ENCODE measurements around the gene CERS4.
"Not testable (repeated sequence)": the region's sequence is repeated elsewhere in the genome, so short reads cannot be mapped to it uniquely, and the experiment has no call there.

Gene CERS4

DNA sequence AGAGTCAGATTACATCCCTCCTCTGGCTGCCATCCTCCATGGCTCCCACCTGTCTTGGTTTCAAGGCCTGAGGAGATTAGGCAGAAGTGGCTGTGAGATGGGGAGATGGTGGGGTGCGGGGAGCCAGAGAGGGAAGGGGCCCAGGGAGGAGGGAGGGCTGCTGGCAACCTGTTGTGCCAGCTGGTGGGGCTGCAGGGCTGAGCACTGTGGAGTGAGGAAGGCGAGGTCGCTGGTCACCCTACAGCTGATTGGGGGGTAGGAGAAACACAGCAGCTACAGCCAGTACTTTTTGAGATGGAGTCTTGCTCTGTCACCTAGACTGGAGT lies 50.7 kb downstream of the CERS4 start:
- Mint-ChIP-seq H3K9me3 (no peaks in the 10 kb centered on the region), H3K4me1 (peaks cover 2% of the 10 kb centered on the region), H3K27ac (no peak overlapping the region), H3K27me3 (no peaks in the 10 kb centered on the region), H3K4me3 (no peak overlapping the region), H3K36me3 (ENCODE audit: low read depth) (peaks cover 3% of the 10 kb centered on the region)
- no peak for DNase-seq
- ATAC-seq, result no peak

GRCh38 chr19:8261347-8261746 lies 52.2 kb downstream of the CERS4 start:
- DNase-seq, result no peak
- Mint-ChIP-seq H3K4me1 (peaks cover 8% of the 10 kb centered on the region), H3K4me3 (no peak overlapping the region), H3K36me3 (ENCODE audit: low read depth) (no peaks in the 10 kb centered on the region), H3K27ac (no peak overlapping the region), H3K27me3 (no peaks in the 10 kb centered on the region), H3K9me3 (no peaks in the 10 kb centered on the region)
- no peak for ATAC-seq

DNA sequence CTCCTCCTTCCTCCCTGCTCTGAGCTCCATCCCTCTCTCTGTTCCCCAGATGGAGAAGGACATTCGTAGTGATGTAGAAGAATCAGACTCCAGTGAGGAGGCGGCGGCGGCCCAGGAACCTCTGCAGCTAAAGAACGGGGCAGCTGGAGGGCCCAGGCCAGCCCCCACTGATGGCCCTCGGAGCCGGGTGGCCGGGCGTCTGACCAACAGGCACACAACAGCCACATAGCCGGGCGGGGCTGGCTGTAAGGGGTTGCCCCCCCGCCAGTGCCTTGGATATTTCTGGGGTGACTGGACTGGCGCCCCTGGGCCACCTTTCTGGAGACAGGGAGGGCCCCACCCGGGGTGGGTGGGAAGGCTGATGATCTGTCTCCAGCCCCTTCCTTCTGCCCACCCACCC lies 52.7 kb downstream of the CERS4 start:
- DNase-seq (no peak), ATAC-seq (no peak)
- no peaks in the 10 kb centered on the region for H3K36me3 Mint-ChIP-seq (ENCODE audit: low read depth)
- no peak overlapping the region for H3K27ac Mint-ChIP-seq
- no peaks in the 10 kb centered on the region for H3K27me3 Mint-ChIP-seq
- H3K9me3 Mint-ChIP-seq, result no peaks in the 10 kb centered on the region
- H3K4me1 Mint-ChIP-seq, result peaks cover 8% of the 10 kb centered on the region
- H3K4me3 Mint-ChIP-seq, result no peak overlapping the region

GRCh38 chr19:8262431-8262830 lies 53.3 kb downstream of the CERS4 start:
- H3K9me3 Mint-ChIP-seq, result no peaks in the 10 kb centered on the region
- no peak overlapping the region for H3K4me3 Mint-ChIP-seq
- H3K4me1 Mint-ChIP-seq, result peaks cover 8% of the 10 kb centered on the region
- H3K27ac Mint-ChIP-seq, result no peak overlapping the region
- H3K27me3 Mint-ChIP-seq, result no peaks in the 10 kb centered on the region
- DNase-seq, result no peak
- no peaks in the 10 kb centered on the region for H3K36me3 Mint-ChIP-seq (ENCODE audit: low read depth)
- ATAC-seq, result no peak

GRCh38 chr19:8264248-8264647 lies 55.1 kb downstream of the CERS4 start:
- H3K4me1 Mint-ChIP-seq, result peaks cover 16% of the 10 kb centered on the region
- not testable (repeated sequence) for ATAC-seq; H3K9me3 Mint-ChIP-seq; H3K27ac Mint-ChIP-seq; DNase-seq; H3K36me3 Mint-ChIP-seq (ENCODE audit: low read depth); H3K27me3 Mint-ChIP-seq; H3K4me3 Mint-ChIP-seq

DNA sequence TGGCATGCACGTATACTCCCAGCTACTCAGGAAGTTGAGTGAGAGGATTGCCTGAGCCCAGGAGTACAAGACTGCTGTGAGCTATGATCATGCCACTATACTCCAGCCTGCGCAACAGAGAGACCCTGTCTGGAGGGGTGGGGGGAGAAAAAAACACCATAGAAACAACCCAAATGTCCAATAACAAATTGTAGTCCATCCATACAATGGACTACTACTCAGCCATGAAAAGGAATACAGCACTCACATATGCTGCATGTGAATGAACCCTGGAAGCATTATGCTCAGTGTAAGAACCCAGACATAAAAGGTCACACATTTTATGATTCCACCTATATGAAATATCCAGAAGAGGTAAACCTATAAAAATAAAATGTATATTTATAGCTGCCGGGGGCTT lies 56.7 kb downstream of the CERS4 start:
- H3K36me3 Mint-ChIP-seq (ENCODE audit: low read depth), result no peaks in the 10 kb centered on the region
- H3K9me3 Mint-ChIP-seq, result no peaks in the 10 kb centered on the region
- H3K27ac Mint-ChIP-seq, result no peak overlapping the region
- no peak for DNase-seq
- no peaks in the 10 kb centered on the region for H3K27me3 Mint-ChIP-seq
- H3K4me1 Mint-ChIP-seq, result peaks cover 21% of the 10 kb centered on the region
- no peak overlapping the region for H3K4me3 Mint-ChIP-seq
- no peak for ATAC-seq

- no peak for ATAC-seq
These were observed 60.6 kb downstream of the CERS4 start for GRCh38 chr19:8269724-8270123.

DNA sequence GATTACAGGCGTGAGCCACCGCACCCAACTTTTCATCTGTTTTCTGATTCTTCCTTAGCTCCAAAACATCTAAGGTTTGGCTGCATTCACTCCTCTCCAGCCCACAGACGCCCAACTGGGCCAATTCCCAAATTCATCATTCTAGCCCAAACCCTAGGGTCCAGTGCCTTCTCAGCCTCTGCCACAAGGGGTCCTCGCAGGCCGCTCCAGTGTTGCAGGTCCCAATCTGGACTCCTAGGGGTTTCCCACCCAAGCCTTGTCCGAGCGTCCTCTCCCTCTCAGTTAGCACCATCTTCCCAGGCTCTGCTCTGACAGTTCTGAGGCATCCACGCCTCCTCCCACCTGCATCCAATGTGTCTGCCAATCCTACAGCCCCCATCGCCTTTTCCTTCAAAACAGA lies 67.3 kb downstream of the CERS4 start:
- H3K4me1 Mint-ChIP-seq; H3K27me3 Mint-ChIP-seq; H3K27ac Mint-ChIP-seq; H3K9me3 Mint-ChIP-seq; H3K36me3 Mint-ChIP-seq (ENCODE audit: low read depth); DNase-seq; H3K4me3 Mint-ChIP-seq: not testable (repeated sequence)
- ATAC-seq, result peak; percentile 53

More at GRCh38 chr19:8269724-8270123, 60.6 kb downstream of the CERS4 start:
- Mint-ChIP-seq H3K36me3 (ENCODE audit: low read depth) (no peaks in the 10 kb centered on the region), H3K27ac (peak overlapping the region; percentile 84), H3K4me3 (peak overlapping the region; percentile 79), H3K27me3 (no peaks in the 10 kb centered on the region), H3K4me1 (peaks cover 21% of the 10 kb centered on the region), H3K9me3 (no peaks in the 10 kb centered on the region)
- DNase-seq, result no peak

- H3K36me3 Mint-ChIP-seq (ENCODE audit: low read depth); H3K27me3 Mint-ChIP-seq; ATAC-seq; H3K27ac Mint-ChIP-seq; H3K9me3 Mint-ChIP-seq; H3K4me3 Mint-ChIP-seq; H3K4me1 Mint-ChIP-seq; DNase-seq: not testable (repeated sequence)
These were observed 82.2 kb downstream of the CERS4 start for GRCh38 chr19:8291337-8291736.

DNA sequence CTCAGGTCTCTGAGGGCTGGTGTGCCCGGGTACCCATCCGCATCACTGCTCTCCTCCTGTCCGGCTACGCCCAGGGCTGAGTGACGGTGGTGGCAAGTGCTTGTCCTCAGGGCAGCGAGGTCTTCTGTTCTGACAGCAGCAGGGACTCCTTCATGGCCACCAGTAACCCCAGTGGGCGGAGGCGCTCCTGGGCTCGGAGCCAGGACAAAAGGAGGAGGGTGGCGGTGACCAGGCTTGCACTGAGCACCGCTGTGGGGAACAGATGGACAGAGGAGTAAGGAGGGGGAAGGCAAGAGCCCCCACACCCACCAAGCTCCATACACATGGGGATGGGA lies 93.2 kb downstream of the CERS4 start:
- Mint-ChIP-seq H3K27ac (no peak overlapping the region), H3K27me3 (no peaks in the 10 kb centered on the region), H3K9me3 (no peaks in the 10 kb centered on the region), H3K4me3 (no peak overlapping the region), H3K36me3 (ENCODE audit: low read depth) (peaks cover 13% of the 10 kb centered on the region), H3K4me1 (peaks cover 15% of the 10 kb centered on the region)
- DNase-seq (peak; percentile 1), ATAC-seq (no peak)

- no peak for ATAC-seq
- peak; percentile 1 for DNase-seq
These were observed 93.6 kb downstream of the CERS4 start for GRCh38 chr19:8302734-8303133.

DNA sequence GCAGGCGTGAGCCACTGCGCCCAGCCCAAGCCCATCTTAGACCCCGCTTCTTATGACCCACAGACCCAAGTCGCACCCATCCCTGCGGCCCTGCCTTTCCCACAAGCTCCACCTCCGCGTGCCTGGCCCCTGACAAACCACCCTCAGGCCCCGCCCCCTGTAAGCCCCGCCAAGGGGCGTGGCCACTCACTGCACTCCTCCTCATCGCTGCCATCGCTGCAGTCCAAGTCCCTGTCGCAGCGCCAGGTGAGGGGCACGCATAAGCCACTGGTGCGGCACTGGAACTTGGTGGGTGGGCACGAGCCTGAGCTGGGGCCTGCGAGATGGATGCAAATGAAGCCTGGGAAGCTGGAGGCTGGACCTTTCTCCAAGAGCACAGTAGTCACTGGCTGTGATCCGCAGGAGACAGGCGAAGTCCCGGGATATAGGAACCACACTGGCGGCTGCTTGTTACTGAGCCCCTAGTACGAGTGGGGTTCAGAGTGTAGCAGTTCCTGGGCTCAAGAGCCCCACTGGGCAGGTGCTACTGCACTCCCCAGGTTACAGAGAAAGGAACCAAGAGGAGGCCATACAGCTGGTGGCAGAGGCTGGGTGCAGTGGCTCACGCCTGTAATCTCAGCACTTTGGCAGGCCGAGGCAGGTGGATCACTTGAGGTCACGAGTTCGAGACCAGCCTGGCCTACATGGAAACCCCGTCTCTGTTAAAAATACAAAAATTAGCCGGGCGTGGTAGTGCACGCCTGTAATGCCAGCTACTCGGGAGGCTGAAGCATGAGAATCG lies 95.9 kb downstream of the CERS4 start:
- no peaks in the 10 kb centered on the region for H3K9me3 Mint-ChIP-seq
- H3K27ac Mint-ChIP-seq, result no peak overlapping the region
- peak; percentile 54 for DNase-seq
- H3K27me3 Mint-ChIP-seq, result no peaks in the 10 kb centered on the region
- H3K4me1 Mint-ChIP-seq, result peaks cover 30% of the 10 kb centered on the region
- peaks cover 26% of the 10 kb centered on the region for H3K36me3 Mint-ChIP-seq (ENCODE audit: low read depth)
- ATAC-seq, result no peak
- no peak overlapping the region for H3K4me3 Mint-ChIP-seq

More at GRCh38 chr19:8302734-8303133, 93.6 kb downstream of the CERS4 start:
- Mint-ChIP-seq H3K4me3 (no peak overlapping the region), H3K9me3 (no peaks in the 10 kb centered on the region), H3K27ac (no peak overlapping the region), H3K4me1 (peaks cover 18% of the 10 kb centered on the region), H3K27me3 (no peaks in the 10 kb centered on the region), H3K36me3 (ENCODE audit: low read depth) (peaks cover 17% of the 10 kb centered on the region)

DNA sequence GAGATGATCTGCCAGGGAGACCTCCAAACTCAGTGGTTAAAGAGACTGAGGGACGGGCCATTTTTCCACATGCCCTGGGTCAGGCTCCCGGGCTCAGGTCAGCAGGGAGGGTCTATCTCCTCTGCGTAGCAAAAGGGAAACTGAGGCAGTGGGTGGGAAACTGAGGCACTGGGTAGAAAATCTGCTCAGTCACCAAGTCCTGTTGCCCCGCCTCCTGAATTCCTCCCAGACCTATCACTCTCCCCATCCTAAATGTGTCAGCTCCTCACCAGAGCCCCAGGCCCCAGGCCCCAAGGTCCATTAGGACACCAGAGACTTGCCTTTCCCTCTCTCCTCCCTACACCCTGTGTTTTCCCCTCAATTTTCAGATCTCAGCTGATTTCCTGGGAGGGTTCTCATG lies 96.6 kb downstream of the CERS4 start:
- DNase-seq (peak; percentile 1), ATAC-seq (no peak)
- peaks cover 30% of the 10 kb centered on the region for H3K4me1 Mint-ChIP-seq
- peak overlapping the region; percentile 96 for H3K27ac Mint-ChIP-seq
- no peaks in the 10 kb centered on the region for H3K9me3 Mint-ChIP-seq
- H3K4me3 Mint-ChIP-seq, result no peak overlapping the region
- no peaks in the 10 kb centered on the region for H3K27me3 Mint-ChIP-seq
- H3K36me3 Mint-ChIP-seq (ENCODE audit: low read depth), result peaks cover 26% of the 10 kb centered on the region

GRCh38 chr19:8306235-8307054 lies 97.3 kb downstream of the CERS4 start:
- DNase-seq, result peak; percentile 2
- Mint-ChIP-seq H3K36me3 (ENCODE audit: low read depth) (peaks cover 30% of the 10 kb centered on the region), H3K27ac (peak overlapping the region; percentile 96)

GRCh38 chr19:8307400-8307964 lies 98.3 kb downstream of the CERS4 start:
- Mint-ChIP-seq H3K36me3 (ENCODE audit: low read depth) (peaks cover 28% of the 10 kb centered on the region), H3K9me3 (no peaks in the 10 kb centered on the region), H3K4me1 (peaks cover 30% of the 10 kb centered on the region), H3K4me3 (peak overlapping the region; percentile 97), H3K27ac (peak overlapping the region; percentile 96), H3K27me3 (no peaks in the 10 kb centered on the region)
- DNase-seq (peak; percentile 6), ATAC-seq (no peak)

More at GRCh38 chr19:8306235-8307054, 97.3 kb downstream of the CERS4 start:
- ATAC-seq, result no peak
- peak overlapping the region; percentile 97 for H3K4me3 Mint-ChIP-seq
- H3K9me3 Mint-ChIP-seq, result no peaks in the 10 kb centered on the region
- H3K4me1 Mint-ChIP-seq, result peaks cover 30% of the 10 kb centered on the region
- H3K27me3 Mint-ChIP-seq, result no peaks in the 10 kb centered on the region

Measured in activated naive CD8-positive, alpha-beta T cell treated with anti-CD3 and anti-CD28 coated beads, Interleukin-2, amount 50 U/mL, for 24 hours (primary cell).